Body of pancreas (tissue), 4 donors: ENCODE measurements around the gene MYB. TPM values are rescaled to one million over a fixed set of nuclear protein-coding genes. Genes with fewer than 3 reads are reported as not detected.
A peak's percentile ranks its signal among the peaks of the same experiment; 100 is the strongest.

ENCODE experiments used
- ATAC-seq: fragments of 150-250 bp; one replicate; pipeline ENCODE4 v1.9.1; 2016
- DNase-seq, 4 donors: peaks; one replicate each; pipeline ENCODE4 v3.0.0-alpha.2; 2019
- H3K27ac ChIP-seq, 4 donors: fragments of 200-600 bp; sonication (generic); 1 replicate in 3 of 4; 2 replicates in 1 of 4; pipeline versions ENCODE4 v1.5.1 to v1.6.1; 2016 to 2019; ENCODE audit warnings: mild to moderate bottlenecking in 1 of 4, mixed read lengths in 1 of 4, moderate library complexity in 1 of 4
- H3K27me3 ChIP-seq, 2 donors: fragments of 200-600 bp; sonication (generic); one replicate each; pipeline ENCODE4 v1.6.0; 2016; ENCODE audit warnings: mild to moderate bottlenecking in 1 of 2
- H3K36me3 ChIP-seq, 2 donors: fragments of 200-600 bp; sonication (generic); replicated peaks in 1 of 2; 2 replicates each; pipeline ENCODE4 v1.5.1; 2016; ENCODE audit warnings: low read depth in 2 of 2; ENCODE audit not compliant: insufficient read depth in 1 of 2
- H3K4me1 ChIP-seq: fragments of 200-600 bp; sonication (generic); one replicate; pipeline ENCODE4 v1.6.0; 2016
- H3K4me3 ChIP-seq, 2 donors: fragments of 200-600 bp; sonication (generic); 1 replicate in 1 of 2; 2 replicates in 1 of 2; pipeline ENCODE4 v1.5.1; 2016 to 2019
- H3K9me3 ChIP-seq, 3 donors: fragments of 200-600 bp; sonication (generic); 1 replicate in 2 of 3; 2 replicates in 1 of 3; pipeline ENCODE4 v1.5.1; 2016
- POLR2A ChIP-seq, 3 donors: fragments of 450-650 bp; IDR thresholded peaks; one replicate each; pipeline ENCODE4 v1.6.1; 2016; ENCODE audit warnings: antibody characterized with exemption in 3 of 3, mild to moderate bottlenecking in 2 of 3
- WGBS, 2 donors: methylation state at CpG; one replicate each; pipeline ENCODE4 v1.1.5; 2017; 5-methylcytosine and 5-hydroxymethylcytosine counted together
- intact Hi-C: fragments of 100-400 bp; cut with DNase I; formaldehyde crosslinking; loops from one replicate; pipeline ENCODE4 v1.15.1; 2023
- total RNA-seq, 2 donors: library from RNA; depleted of rRNA; stranded (reverse); fragments of >200 nt; gene quantifications; one replicate each; pipeline ENCODE4 v1.1.0, GENCODE V29; 2016
- TF ChIP-seq, protein P1 (sequence below), 7 experiments: fragments of 450-650 bp in 4 of 7; fragments of 200-600 bp in 3 of 7; sonication (generic) in 3 of 7; IDR thresholded peaks; one replicate each; pipeline ENCODE4 v1.5.1; 2016 to 2019; ENCODE audit warnings: antibody characterized with exemption in 7 of 7

The MYB gene
- total RNA-seq, 2 donors from 2014 or later, result not detected

GRCh38 chr6:135251498-135252441, 70.7 kb downstream of the MYB start:
- Histone ChIP-seq H3K4me3 (no peak overlapping the region), H3K9me3 (no peaks in the 10 kb centered on the region), H3K4me1 (no peaks in the 10 kb centered on the region), H3K36me3 (no peaks in the 10 kb centered on the region), H3K27me3 (no peaks in the 10 kb centered on the region), H3K27ac (no peak overlapping the region)
- ATAC-seq (no peak), DNase-seq (peak in 2 of 4 donors; percentile 16 to 40)
- intact Hi-C loops, result no loop called here
- WGBS, 2 donors, result 41 to 52% methylated on average over 8 to 13 of the region's 13 CpGs
- no peak for TF ChIP-seq POLR2A (IDR thresholded peaks at IDR 0.05)
- TF ChIP-seq, protein P1, sequence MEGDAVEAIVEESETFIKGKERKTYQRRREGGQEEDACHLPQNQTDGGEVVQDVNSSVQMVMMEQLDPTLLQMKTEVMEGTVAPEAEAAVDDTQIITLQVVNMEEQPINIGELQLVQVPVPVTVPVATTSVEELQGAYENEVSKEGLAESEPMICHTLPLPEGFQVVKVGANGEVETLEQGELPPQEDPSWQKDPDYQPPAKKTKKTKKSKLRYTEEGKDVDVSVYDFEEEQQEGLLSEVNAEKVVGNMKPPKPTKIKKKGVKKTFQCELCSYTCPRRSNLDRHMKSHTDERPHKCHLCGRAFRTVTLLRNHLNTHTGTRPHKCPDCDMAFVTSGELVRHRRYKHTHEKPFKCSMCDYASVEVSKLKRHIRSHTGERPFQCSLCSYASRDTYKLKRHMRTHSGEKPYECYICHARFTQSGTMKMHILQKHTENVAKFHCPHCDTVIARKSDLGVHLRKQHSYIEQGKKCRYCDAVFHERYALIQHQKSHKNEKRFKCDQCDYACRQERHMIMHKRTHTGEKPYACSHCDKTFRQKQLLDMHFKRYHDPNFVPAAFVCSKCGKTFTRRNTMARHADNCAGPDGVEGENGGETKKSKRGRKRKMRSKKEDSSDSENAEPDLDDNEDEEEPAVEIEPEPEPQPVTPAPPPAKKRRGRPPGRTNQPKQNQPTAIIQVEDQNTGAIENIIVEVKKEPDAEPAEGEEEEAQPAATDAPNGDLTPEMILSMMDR (IDR thresholded peaks at IDR 0.05), result no peak

- ATAC-seq (no peak), DNase-seq (no peak)
- Histone ChIP-seq H3K4me1 (no peaks in the 10 kb centered on the region), H3K9me3 (no peaks in the 10 kb centered on the region), H3K4me3 (no peak overlapping the region), H3K27me3 (no peaks in the 10 kb centered on the region), H3K36me3 (no peaks in the 10 kb centered on the region), H3K27ac (no peak overlapping the region)
- WGBS, 2 donors, result 73 to 75% methylated on average over 1 of the region's 1 CpG
- intact Hi-C loops, result no loop called here
- TF ChIP-seq, protein P1 (IDR thresholded peaks at IDR 0.05), result no peak
- no peak for TF ChIP-seq POLR2A (IDR thresholded peaks at IDR 0.05)
Observed at GRCh38 chr6:135254471-135254870, 73.4 kb downstream of the MYB start.

- Histone ChIP-seq H3K9me3 (no peaks in the 10 kb centered on the region), H3K27ac (no peak overlapping the region), H3K4me1 (no peaks in the 10 kb centered on the region), H3K36me3 (no peaks in the 10 kb centered on the region), H3K4me3 (no peak overlapping the region), H3K27me3 (no peaks in the 10 kb centered on the region)
- DNase-seq, result no peak
- 72 to 77% methylated on average over 4 of the region's 4 CpGs for WGBS, 2 donors
- TF ChIP-seq, protein P1 (IDR thresholded peaks at IDR 0.05), result no peak
- TF ChIP-seq POLR2A (IDR thresholded peaks at IDR 0.05), result no peak
- no peak for ATAC-seq
- intact Hi-C loops, result no loop called here
Observed at GRCh38 chr6:135256866-135257265, 75.8 kb downstream of the MYB start.

DNA sequence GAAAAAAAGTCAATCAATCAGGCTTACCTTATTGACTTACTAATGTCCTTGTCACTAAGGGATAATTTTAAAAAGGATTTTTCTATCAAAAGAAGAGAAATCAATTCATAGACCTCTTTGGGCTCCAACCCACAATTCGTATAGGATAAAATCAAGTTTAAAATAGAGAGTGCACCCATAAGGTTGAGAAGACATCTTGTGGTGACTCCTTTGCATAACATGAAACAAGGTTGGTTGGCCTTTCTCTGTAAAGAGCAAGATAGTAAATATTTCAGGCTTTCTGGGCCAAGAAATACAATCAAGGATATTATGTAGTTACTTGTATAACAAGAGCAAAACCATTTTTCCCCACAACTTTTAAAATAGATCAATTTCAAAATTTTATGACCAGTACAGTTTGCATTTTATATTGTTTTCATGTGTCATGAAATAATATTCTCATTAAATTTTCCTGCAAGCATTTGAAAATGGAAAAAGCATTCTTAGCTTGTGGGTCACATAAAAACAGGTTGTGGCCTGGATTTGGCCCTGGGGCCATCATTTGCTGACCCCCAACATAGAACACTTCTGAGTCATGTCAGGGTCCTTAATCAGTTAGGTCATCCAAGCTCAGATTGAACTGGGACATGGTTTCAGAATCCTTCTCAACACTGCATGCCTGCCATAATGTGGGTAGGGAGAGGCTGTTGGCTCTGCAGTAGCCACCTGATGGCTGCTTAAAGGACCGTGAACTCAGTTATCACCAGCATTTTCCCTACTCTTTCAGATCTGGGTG, 76.7 kb downstream of the MYB start:
- intact Hi-C loops, result no loop called here
- ATAC-seq (no peak), DNase-seq (no peak)
- Histone ChIP-seq H3K9me3 (no peaks in the 10 kb centered on the region), H3K4me3 (no peak overlapping the region), H3K27me3 (no peaks in the 10 kb centered on the region), H3K36me3 (no peaks in the 10 kb centered on the region), H3K27ac (no peak overlapping the region), H3K4me1 (no peaks in the 10 kb centered on the region)
- WGBS, 2 donors, result 78 to 89% methylated on average over 2 of the region's 2 CpGs
- TF ChIP-seq, protein P1 (IDR thresholded peaks at IDR 0.05), result no peak
- no peak for TF ChIP-seq POLR2A (IDR thresholded peaks at IDR 0.05)
